M059J (cell line): ENCODE measurements around the gene ATP6V0C. TPM values are rescaled to one million over a fixed set of nuclear protein-coding genes. Genes with fewer than 3 reads are reported as not detected.
A peak's percentile ranks its signal among the peaks of the same experiment; 100 is the strongest.

ENCODE experiments used
- DNase-seq: peaks from one replicate; pipeline ENCODE4 v3.0.0-alpha.2; 2012; ENCODE audit warnings: low read depth
- total RNA-seq: library from RNA; depleted of rRNA; stranded (reverse); fragments of >200 nt; shearing (Covaris generic); gene quantifications from 2 replicates; pipeline ENCODE4 v1.2.3, GENCODE V29; 2014

The ATP6V0C gene
- total RNA-seq, 1 experiment from 2014 or later: 81.3 TPM

DNA sequence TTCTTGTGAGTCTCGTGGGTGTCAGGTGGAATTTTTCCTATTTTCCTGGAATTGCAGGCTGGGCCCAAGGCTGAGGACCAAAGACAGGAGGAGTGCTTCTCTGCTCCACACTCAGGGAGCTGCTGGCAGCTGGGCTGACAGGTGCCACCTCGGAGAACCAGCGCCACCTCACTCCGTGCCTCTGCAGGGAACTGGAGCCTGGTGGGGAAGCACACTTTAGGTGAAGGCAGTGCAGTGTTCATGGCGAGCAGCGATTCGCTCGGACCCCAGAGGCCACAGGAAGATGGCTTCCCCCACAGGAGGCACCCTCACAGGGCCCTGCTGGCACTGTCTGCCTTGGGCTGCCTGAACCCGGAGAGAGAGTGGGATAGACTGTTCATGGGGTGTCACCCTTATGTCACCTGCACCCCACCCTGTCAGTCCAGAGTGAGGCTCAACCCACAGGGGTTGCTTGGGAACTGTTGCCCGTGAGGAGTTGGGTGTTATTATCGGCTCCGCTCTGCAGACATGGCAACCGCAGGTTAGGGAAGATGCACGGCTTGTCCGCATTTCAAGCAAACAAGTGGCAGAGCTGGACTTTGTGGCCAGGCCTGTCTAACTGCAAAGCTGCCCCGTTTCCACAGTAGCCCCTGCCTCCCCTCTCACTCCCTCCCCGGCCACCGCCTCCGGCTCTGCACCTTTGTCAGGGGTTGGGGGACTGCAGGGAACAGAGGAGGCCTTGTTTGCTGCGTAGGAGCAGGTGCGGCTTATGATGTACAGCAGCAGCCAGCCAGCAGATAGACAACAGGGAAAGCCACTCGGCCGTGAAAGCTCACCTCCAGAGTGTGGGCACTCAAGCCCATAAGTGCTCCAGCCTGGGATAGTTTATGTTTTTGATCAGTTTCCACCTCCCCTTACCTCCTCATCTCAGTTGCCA is 23.3 kb upstream of the ATP6V0C start:
- DNase-seq: no peak

DNA sequence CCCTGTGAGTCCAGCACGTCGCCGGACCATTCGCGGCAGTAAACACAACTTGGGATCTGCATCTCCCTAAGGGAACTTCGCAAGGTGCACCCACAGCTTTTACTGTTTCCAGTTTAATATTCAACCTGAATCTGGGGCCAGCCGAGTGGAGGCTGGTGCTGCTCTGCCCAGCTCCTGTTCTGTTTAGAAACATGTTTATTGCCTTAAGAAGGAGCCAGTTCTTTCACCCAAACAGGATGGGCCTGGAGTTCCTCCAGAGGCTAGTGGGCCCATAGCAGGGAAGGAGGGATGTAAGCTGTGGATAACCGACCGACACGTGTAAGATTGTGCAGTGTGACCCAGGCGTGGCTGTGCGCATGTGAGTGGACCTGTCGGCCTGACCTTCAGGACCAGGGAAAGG is 21.5 kb upstream of the ATP6V0C start:
- no peak for DNase-seq

DNA sequence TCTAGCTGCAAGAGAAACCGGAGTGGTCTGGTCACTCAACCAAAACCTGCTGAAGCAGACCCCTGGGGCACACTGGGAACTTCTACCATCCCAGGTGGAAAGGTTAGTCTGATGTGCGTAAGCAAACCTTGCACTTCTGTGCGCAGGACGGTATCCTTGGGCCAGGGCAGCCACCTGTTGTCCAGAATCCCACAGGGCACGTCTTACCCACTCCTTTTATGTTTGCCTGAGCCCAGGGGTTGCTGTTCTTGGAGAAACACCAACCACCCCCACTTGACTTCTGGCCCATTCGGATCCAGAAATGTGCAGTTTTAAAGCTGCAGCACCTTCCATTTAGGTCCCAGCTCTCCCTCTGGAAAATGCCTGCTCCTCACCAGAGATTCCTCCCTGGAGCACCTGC is 20.1 kb upstream of the ATP6V0C start:
- no peak for DNase-seq

DNA sequence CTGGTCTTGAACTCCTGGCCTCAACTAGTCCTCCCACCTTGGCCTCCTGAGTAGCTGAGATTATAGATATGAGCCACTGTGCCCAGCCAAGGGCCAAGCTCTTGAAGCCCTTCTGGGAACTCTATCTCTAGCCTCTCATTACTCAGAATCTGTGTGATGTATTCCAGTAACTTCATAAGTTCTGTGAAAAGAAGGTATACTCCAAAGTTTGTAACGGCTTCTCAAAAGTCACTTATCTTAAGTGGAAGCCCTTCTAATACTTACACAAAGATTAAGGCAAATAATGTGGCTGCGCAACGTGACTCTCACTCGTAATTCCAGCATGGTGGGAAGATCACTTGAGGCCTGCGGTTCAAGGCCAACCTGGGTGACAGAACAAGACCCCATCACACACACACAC is 19.1 kb upstream of the ATP6V0C start:
- no peak for DNase-seq

- no peak for DNase-seq
Observed at GRCh38 chr16:2495041-2495440, 18.7 kb upstream of the ATP6V0C start.

- DNase-seq: no peak
Observed at GRCh38 chr16:2496223-2497115, 17.3 kb upstream of the ATP6V0C start.

DNA sequence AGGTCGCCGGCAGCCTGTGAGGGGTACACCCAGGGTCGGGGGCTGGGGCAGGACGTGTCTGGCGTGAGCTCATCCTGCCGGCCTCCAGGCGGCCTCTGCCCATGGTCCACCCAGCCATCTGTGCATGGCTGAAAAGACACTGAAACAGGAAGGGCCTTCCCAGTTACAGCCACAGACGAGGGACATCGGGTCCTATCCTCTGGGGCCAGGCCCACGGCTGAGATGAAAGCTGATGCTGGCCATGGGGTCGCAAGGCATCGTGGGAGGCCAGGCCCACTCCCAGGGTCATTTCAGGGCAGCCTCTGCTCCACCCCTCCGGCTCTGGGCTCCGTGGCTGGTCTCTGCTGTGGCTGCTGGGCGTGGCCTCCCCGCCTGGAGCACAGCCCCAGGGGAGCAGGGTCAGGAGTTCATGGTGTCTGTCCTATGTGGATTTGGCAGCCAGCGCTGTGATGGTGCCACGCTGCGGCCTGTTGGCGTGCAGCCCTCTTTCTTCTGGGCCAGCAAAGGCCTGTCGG is 16.6 kb upstream of the ATP6V0C start:
- no peak for DNase-seq

DNA sequence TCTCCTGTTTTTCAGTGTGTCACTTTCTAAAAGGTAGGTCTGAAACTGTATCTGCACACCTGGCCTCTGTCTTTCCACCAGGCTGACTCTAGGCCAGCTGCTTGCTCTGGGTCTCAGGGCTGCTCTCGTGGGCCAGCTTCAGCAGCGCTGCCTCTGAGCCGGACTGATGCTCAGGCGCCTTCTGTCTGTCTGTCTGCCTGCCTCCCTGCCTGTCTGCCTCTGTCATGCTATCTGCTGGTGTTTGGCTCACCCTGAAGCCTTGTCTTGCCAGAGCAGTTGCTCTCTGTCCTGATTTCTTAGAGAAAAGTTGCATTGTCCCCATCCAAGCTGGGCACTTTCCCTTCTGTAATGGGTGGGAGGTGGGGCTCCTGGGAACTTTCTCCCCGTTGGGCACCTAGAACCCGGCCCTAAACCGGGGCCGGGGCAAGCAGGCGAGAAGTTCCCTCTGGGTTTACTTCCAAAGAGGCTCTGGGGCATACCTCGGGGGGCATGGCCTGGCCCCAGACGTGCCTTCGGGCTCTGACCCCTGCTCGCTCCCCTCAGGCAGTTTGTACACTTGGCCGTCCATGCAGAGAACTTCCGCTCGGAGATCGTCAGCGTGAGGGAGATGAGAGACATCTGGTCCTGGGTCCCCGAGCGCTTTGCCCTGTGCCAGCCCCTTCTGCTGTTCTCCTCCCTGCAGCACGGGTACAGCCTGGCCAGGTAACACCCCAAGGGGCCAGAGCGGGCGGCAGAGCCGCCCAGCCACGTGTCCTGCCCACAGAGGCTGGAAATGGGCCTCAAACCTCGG is 15.9 kb upstream of the ATP6V0C start:
- DNase-seq: no peak

DNA sequence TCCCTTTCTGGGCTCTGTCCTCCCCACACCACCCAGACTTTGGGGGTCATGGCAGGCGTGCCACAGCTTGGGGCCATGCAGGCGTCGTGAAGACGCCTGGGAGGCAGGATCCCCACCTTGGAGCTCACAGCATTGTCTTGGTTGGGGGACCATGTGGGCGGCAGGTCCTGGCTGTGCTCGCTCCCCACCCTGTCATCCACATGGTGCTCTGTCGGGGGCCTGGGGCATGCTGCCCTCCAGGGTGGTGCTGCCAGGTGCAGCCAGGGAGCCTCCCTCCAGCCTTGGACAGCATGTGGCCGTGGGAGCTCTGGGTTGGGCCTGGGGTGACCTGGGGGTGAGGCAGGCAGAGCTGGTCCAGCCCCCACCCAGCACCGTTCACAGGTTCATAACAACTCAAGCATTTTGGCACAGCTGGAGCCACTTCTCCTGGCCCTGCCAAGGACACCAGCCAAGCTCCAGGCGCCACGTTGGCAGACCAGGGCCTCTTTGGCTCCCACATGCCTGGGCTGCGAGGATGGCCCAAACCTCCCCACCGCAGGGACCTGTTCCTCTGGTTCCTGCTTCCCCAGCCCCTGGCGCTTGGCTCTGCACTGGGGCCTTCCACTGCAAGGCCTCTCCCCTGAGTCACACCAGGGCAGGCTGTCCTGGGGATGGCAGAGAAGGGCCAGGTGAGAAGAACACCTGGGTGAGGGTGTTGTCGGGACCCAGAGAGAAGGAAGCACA is 15.1 kb upstream of the ATP6V0C start:
- DNase-seq: no peak

DNA sequence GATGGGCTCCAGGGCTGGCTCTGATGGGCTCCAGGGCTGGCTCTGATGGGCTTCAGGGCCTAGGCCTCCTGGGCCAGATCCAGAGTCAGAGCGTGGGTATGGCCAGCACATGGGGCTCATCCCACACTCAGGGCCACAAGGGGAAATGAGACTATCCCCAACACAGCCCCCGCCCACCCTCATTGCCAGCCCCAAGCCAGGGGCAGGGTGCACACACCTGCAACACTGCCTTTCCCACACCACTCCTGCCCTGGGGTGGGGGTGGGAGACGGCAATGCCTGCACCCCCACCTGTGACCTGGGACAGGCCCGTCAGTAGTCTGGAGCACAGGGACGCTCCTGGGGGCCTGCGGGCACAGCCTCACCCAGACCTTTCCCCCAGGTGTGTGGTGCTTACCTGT is 14.3 kb upstream of the ATP6V0C start:
- no peak for DNase-seq

- no peak for DNase-seq
Observed at GRCh38 chr16:2499890-2500429, 13.8 kb upstream of the ATP6V0C start.

GRCh38 chr16:2500430-2500917 is 13.3 kb upstream of the ATP6V0C start:
- DNase-seq: no peak

GRCh38 chr16:2500918-2501750 is 12.6 kb upstream of the ATP6V0C start:
- DNase-seq: peak; percentile 49

DNA sequence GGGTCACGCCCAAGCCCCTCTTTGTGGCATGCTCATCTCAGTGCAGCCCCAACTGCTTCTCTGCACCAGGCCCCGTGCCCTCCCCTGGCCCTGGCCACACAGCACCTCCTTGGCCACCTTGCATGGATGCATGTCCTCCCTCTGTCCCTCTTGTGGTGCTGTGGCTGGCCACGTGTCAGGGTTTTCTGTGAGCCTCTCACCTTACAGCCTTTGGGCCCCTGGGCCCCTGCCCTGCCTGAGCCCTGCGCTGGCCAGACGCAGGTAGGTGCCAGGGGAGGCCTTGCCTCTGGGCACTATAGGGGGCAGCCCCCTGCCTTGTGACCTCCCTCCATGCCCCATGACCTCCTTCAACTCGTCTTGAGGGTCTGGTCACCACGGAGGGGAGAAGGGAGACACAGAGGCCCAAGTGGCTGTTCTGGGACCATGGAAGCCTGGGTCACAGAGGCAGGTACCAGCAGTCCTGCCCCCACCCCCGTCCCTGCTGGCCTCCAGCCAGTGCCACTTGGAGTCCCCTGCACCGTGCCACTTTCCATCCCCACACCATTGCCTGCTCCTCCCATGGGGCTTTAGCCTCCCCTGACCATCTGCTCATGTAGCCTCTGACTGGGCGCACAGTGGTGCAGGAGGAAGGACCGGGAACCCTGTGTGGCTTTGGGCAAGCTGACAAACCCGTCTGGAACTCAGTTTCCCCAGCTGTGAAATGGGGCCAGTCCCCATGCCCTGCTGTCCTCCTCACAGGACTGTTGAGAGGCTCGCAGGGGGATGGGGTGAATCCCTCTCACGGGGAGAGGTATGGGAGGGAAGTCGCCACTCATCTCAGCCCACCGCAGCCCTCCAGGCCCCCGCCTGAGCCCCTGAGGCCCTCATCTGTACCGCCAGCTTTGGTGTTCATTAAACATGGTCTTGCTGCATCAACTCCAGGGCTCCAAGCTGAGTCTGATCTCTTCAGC is 11.5 kb upstream of the ATP6V0C start:
- DNase-seq: no peak

DNA sequence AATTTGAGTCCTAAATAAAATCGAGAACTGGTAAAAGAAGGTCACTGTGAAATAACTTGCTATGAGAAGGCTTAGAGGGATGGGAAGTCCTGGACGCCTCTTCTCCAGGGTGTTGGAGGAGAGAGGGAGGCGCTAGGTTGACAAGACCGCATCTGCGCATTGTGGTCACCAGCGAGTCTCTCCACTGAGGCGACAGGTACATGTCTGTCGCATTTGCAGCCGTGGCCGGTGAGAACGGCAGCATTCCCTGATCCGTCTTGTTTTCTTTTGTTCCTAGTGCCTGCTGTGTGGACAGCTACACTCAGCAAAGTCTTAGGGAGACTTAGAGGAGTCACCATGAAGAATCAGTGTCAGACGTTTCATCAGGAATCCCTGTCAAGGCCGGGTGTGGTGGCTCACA is 8.1 kb upstream of the ATP6V0C start:
- no peak for DNase-seq

GRCh38 chr16:2507052-2507659 is 6.6 kb upstream of the ATP6V0C start:
- DNase-seq: no peak

- no peak for DNase-seq
Observed at GRCh38 chr16:2507665-2508064, 6.1 kb upstream of the ATP6V0C start.
